Loucy (cell line): ENCODE results near the gene NDUFA3.

Experiments used
- EZH2phosphoT487 ChIP-seq: fragments of 200-600 bp; IDR thresholded peaks from 2 replicates; pipeline ENCODE4 v1.6.1; 2018; ENCODE audit warnings: antibody characterized with exemption, mild to moderate bottlenecking, moderate library complexity, borderline replicate concordance
- TF ChIP-seq, protein P1 (sequence below): fragments of 200-600 bp; sonication (generic); conservative IDR thresholded peaks from 2 replicates; pipeline ENCODE4 v1.5.1; 2014; ENCODE audit warnings: mild to moderate bottlenecking, antibody characterized with exemption, low read length

DNA sequence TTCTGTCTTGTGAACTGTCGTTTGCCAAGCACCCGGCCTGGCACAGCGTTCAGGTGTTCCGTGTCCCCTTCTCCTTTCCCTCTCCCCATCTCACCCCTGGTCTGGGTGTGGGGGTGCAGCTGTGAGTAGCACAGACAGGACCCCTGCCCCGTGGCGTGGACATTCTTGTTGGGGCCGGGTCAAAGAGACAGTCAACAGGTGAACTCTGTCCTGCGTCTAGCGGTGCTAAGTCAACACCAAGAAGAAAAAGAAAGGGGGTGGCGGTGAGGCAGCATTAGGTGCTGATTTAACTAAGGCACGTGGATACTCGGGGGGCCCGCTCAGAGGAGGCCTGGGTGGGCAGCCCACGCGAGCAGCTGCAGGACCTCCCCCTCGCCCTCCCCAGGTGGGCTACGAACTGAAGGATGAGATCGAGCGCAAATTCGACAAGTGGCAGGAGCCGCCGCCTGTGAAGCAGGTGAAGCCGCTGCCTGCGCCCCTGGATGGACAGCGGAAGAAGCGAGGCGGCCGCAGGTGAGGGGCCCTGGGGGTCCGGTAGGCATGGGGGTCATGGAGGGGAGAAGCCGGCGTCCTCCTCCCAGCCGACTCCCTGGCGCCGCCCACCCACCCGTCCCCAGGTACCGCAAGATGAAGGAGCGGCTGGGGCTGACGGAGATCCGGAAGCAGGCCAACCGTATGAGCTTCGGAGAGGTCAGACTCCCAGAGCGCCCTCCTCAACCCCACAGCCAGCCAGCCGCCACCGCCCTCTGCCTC is 25.2 kb downstream of the NDUFA3 start:
- TF ChIP-seq, protein P1, sequence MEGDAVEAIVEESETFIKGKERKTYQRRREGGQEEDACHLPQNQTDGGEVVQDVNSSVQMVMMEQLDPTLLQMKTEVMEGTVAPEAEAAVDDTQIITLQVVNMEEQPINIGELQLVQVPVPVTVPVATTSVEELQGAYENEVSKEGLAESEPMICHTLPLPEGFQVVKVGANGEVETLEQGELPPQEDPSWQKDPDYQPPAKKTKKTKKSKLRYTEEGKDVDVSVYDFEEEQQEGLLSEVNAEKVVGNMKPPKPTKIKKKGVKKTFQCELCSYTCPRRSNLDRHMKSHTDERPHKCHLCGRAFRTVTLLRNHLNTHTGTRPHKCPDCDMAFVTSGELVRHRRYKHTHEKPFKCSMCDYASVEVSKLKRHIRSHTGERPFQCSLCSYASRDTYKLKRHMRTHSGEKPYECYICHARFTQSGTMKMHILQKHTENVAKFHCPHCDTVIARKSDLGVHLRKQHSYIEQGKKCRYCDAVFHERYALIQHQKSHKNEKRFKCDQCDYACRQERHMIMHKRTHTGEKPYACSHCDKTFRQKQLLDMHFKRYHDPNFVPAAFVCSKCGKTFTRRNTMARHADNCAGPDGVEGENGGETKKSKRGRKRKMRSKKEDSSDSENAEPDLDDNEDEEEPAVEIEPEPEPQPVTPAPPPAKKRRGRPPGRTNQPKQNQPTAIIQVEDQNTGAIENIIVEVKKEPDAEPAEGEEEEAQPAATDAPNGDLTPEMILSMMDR = no peak
- TF ChIP-seq EZH2phosphoT487 = no peak
